ENCODE data around the gene DLG5. TPM values are rescaled to one million over a fixed set of nuclear protein-coding genes. Genes with fewer than 3 reads are reported as not detected.

The DLG5 gene
- total and polyA plus RNA-seq, 4 donors, result 1.2 to 7.1 (median 4.6) TPM

DNA sequence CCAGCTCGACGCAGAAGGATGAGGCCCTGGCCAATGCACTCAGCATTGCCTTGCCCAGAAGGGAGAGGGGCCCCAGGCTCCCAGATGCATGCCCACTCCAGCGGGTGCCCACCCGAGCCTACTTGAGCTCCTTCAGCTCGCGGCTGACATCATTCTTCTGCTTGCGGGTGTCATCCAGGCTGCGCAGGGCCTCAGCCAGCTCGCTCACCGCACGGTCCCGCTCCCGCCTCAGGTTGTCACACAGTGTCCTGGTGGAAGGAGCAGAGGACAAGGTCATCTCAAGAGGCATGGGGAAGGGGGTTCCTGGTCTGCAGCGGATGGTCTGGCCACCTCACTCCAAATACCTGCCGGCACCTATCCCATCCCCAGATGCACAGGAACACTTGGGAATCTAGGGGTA lies 92.8 kb downstream of the DLG5 start:
- DNase-seq (ENCODE audit: low spot score), result no peak
- TF ChIP-seq, protein P1, sequence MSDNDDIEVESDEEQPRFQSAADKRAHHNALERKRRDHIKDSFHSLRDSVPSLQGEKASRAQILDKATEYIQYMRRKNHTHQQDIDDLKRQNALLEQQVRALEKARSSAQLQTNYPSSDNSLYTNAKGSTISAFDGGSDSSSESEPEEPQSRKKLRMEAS (IDR thresholded peaks at IDR 0.05), result no peak
- no peak for TF ChIP-seq SP1 (IDR thresholded peaks at IDR 0.05)
- TF ChIP-seq ATF3 (IDR thresholded peaks at IDR 0.05), result no peak
- TF ChIP-seq, protein P2, sequence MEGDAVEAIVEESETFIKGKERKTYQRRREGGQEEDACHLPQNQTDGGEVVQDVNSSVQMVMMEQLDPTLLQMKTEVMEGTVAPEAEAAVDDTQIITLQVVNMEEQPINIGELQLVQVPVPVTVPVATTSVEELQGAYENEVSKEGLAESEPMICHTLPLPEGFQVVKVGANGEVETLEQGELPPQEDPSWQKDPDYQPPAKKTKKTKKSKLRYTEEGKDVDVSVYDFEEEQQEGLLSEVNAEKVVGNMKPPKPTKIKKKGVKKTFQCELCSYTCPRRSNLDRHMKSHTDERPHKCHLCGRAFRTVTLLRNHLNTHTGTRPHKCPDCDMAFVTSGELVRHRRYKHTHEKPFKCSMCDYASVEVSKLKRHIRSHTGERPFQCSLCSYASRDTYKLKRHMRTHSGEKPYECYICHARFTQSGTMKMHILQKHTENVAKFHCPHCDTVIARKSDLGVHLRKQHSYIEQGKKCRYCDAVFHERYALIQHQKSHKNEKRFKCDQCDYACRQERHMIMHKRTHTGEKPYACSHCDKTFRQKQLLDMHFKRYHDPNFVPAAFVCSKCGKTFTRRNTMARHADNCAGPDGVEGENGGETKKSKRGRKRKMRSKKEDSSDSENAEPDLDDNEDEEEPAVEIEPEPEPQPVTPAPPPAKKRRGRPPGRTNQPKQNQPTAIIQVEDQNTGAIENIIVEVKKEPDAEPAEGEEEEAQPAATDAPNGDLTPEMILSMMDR (IDR thresholded peaks at IDR 0.05; ENCODE audit: low read depth, low read length, missing input control), result no peak
- no peak for TF ChIP-seq REST (IDR thresholded peaks at IDR 0.05)
- no peak for TF ChIP-seq EGR1 (IDR thresholded peaks at IDR 0.05; ENCODE audit: low read depth in 2 of 2)
- no peak for TF ChIP-seq GABPA (IDR thresholded peaks at IDR 0.05 in 1 of 2, conservative IDR thresholded peaks at IDR 0.05 in 1 of 2)
- TF ChIP-seq RXRA (IDR thresholded peaks at IDR 0.05), result no peak
- TF ChIP-seq YY1 (IDR thresholded peaks at IDR 0.05), result no peak
- no peak for TF ChIP-seq HNF4G (IDR thresholded peaks at IDR 0.05)
- no peak for TF ChIP-seq FOXA2 (IDR thresholded peaks at IDR 0.05)
- TF ChIP-seq NR2F2 (IDR thresholded peaks at IDR 0.05), result no peak
- TF ChIP-seq FOXA1 (IDR thresholded peaks at IDR 0.05), result no peak
- TF ChIP-seq JUND (IDR thresholded peaks at IDR 0.05), result no peak
- no peak for TF ChIP-seq RAD21 (IDR thresholded peaks at IDR 0.05)
- no peak for TF ChIP-seq ZBTB33 (IDR thresholded peaks at IDR 0.05)
- no peak for TF ChIP-seq TAF1 (conservative IDR thresholded peaks at IDR 0.05)
- no peak for TF ChIP-seq HNF4A (conservative IDR thresholded peaks at IDR 0.05)
- H3K36me3 ChIP-seq (ENCODE audit: control insufficient read depth in 4 of 4, insufficient read depth in 3 of 4, low read depth in 1 of 4, low read length in 3 of 4), result peaks cover 0 to 43% (median 10%) of the 10 kb centered on the region in 4 donors
- no peak overlapping the region for H3K27ac ChIP-seq (ENCODE audit: low read depth in 1 of 2, low read length in 2 of 2)
- H3K4me1 ChIP-seq (ENCODE audit: control insufficient read depth in 4 of 4, insufficient read depth in 4 of 4, low read length in 3 of 4), result no peaks in the 10 kb centered on the region
- no peaks in the 10 kb centered on the region for H3K27me3 ChIP-seq (ENCODE audit: control insufficient read depth in 4 of 4, insufficient read depth in 4 of 4, low read length in 3 of 4)
- WGBS, result 98% methylated on average over 15 of the region's 15 CpGs
- no peak overlapping the region for H3K4me3 ChIP-seq (ENCODE audit: low read depth in 1 of 3, low read length in 3 of 3)
- no peak overlapping the region for H3K9ac ChIP-seq (ENCODE audit: low read depth in 1 of 2, low read length in 2 of 2)
- no peaks in the 10 kb centered on the region for H3K9me3 ChIP-seq (ENCODE audit: control insufficient read depth in 4 of 4, low read length in 3 of 4)
